Natural killer cell treated with Interleukin-12 subunit alpha and Interleukin-12 subunit beta and Interleukin-15 and Interleukin-18, amount 100 ng/mL, for 72 hours (primary cell): ENCODE measurements around the gene PDXP. TPM values are rescaled to one million over a fixed set of nuclear protein-coding genes. Genes with fewer than 3 reads are reported as not detected.
A peak's percentile ranks its signal among the peaks of the same experiment; 100 is the strongest.
"Not testable (repeated sequence)": the region's sequence is repeated elsewhere in the genome, so short reads cannot be mapped to it uniquely, and the experiment has no call there.

Source experiments
- ATAC-seq, 2 donors: fragments of 150-1000 bp; cut with Tn5 transposase in 1 of 2; sonication (Bioruptor Pico), chemical (Tn5 transposase) in 1 of 2; 2 replicates each; pipeline ENCODE4 v1.10.0; 2021
- DNase-seq: peaks from one replicate; pipeline ENCODE4 v3.0.0; 2022; ENCODE audit warnings: low spot score
- H3K27ac Mint-ChIP-seq, 2 donors: 1 replicate in 1 of 2; 2 replicates in 1 of 2; pipeline ENCODE4 v1.8.0; 2022; ENCODE audit warnings: mixed read lengths in 2 of 2, mild to moderate bottlenecking in 1 of 2, moderate library complexity in 1 of 2
- H3K27me3 Mint-ChIP-seq, 2 donors: 1 replicate in 1 of 2; 2 replicates in 1 of 2; pipeline ENCODE4 v1.8.0; 2022; ENCODE audit warnings: mixed read lengths in 2 of 2
- H3K36me3 Mint-ChIP-seq: one replicate; pipeline ENCODE4 v1.8.0; 2022; ENCODE audit warnings: mixed read lengths
- H3K4me1 Mint-ChIP-seq, 2 donors: 1 replicate in 1 of 2; 2 replicates in 1 of 2; pipeline ENCODE4 v1.8.0; 2022; ENCODE audit warnings: low read depth in 2 of 2, mixed read lengths in 2 of 2, mild to moderate bottlenecking in 1 of 2
- H3K4me3 Mint-ChIP-seq: one replicate; pipeline ENCODE4 v1.8.0; 2022; ENCODE audit warnings: mixed read lengths
- H3K9me3 Mint-ChIP-seq: 2 replicates; pipeline ENCODE4 v1.8.0; 2022; ENCODE audit warnings: mixed read lengths
- total RNA-seq, 2 donors: library from RNA; stranded (reverse); gene quantifications; one replicate each; pipeline ENCODE4 v1.2.3, GENCODE V29; 2022

The PDXP gene
- total RNA-seq, 2 donors from 2014 or later, result 43.9 to 58.4 TPM

GRCh38 chr22:37694131-37694530 lies 35.6 kb downstream of the PDXP start:
- H3K4me1 Mint-ChIP-seq, result peaks cover 11 to 15% of the 10 kb centered on the region in 2 donors
- not testable (repeated sequence) for DNase-seq, H3K4me3 Mint-ChIP-seq, H3K27ac Mint-ChIP-seq, H3K36me3 Mint-ChIP-seq, ATAC-seq, H3K9me3 Mint-ChIP-seq, H3K27me3 Mint-ChIP-seq

GRCh38 chr22:37696260-37696656 lies 37.7 kb downstream of the PDXP start:
- not testable (repeated sequence) for H3K36me3 Mint-ChIP-seq, H3K27me3 Mint-ChIP-seq, DNase-seq, H3K9me3 Mint-ChIP-seq, ATAC-seq
- Mint-ChIP-seq H3K4me1 (peaks cover 17 to 21% of the 10 kb centered on the region in 2 donors), H3K27ac (peak overlapping the region in 1 of 2 donors; percentile 86), H3K4me3 (peak overlapping the region; percentile 50)

DNA sequence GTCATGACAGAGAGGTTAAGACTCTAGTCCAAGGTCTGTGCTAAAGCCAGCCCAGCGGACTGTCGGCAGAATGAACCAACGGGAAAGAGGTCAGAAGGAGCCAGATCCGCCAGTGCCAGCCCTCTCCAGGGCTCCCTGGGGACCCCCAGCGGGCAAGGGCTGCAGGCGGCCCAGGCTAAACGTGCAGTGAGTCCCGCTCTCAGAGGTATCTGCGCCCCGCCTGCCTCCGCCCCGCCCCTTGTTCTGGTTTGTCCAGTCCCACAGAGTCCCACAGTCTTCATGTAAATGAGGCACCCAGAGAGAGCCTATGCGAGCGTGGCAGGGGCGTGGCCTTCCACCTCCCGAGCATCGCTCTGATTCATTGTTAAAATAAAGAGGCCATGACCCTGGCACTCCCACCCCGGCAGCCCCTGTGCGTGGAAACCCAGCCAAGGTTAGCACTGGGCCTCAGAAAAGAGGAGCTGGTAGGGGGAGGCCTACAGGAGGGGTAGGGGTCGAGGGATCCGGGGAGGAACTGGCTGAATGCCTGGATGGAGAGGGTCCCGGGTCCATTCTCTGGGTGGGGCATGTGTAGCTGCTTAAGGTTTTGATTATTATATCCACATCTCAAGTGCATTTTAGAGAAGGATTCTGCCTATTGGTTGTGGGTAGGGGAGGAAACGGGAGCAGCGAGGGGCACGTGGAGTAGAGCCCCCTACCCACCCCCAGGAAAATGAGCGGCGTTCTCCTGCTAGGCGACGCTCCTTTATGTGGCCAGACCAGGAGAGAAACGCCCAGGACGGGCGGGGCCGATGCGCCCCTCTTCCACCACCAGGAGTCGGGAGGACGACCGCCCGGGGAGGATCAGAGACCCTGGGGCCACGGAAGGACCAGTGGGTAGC lies 38.4 kb downstream of the PDXP start, which contains the start of gene TRIOBP:
TRIOBP (plus strand) TSS at position 392 of the 881 bp plus-strand sequence. CDS start 4,318 bp downstream, outside the sequence.
- Mint-ChIP-seq H3K4me3 (peak within 1 kb of the TSS; percentile 50), H3K27me3 (no peaks in the 10 kb centered on the region), H3K36me3 (no peaks in the 10 kb centered on the region), H3K9me3 (no peaks in the 10 kb centered on the region), H3K27ac (peak within 1 kb of the TSS in 1 of 2 donors; percentile 86), H3K4me1 (peaks cover 24 to 27% of the 10 kb centered on the region in 2 donors)
- ATAC-seq (peak; percentile 99), DNase-seq (peak; percentile 96)

DNA sequence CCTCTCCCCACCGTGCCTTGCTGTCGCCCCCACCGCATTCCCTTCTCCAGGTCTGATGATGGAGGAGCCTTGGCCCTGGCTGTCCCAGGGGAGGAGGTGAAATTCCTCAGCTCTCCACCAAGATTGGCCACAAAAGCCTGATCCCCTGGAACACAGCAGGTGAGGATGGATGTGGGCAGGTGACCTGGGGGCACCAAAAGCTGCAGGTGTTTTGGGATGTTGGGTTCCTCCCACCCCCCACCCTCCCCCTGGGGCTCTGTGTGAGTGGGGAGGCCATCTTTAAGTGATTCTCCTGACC lies 39.0 kb downstream of the PDXP start:
- Mint-ChIP-seq H3K4me3 (no peak overlapping the region), H3K27me3 (no peaks in the 10 kb centered on the region), H3K9me3 (no peaks in the 10 kb centered on the region), H3K4me1 (peaks cover 24 to 28% of the 10 kb centered on the region in 2 donors), H3K27ac (no peak overlapping the region), H3K36me3 (no peaks in the 10 kb centered on the region)
- DNase-seq (no peak), ATAC-seq (no peak)

GRCh38 chr22:37701141-37701786 lies 42.7 kb downstream of the PDXP start:
- Mint-ChIP-seq H3K27ac (peak overlapping the region; percentile 60 to 67), H3K4me1 (peaks cover 18 to 30% of the 10 kb centered on the region in 2 donors), H3K9me3 (no peaks in the 10 kb centered on the region), H3K4me3 (peak overlapping the region; percentile 65), H3K27me3 (no peaks in the 10 kb centered on the region), H3K36me3 (no peaks in the 10 kb centered on the region)
- ATAC-seq (peak; percentile 41 to 46), DNase-seq (peak; percentile 81)

- H3K4me1 Mint-ChIP-seq, result peaks cover 13 to 22% of the 10 kb centered on the region in 2 donors
- H3K36me3 Mint-ChIP-seq, result no peaks in the 10 kb centered on the region
- DNase-seq (no peak), ATAC-seq (no peak)
- H3K27me3 Mint-ChIP-seq, result no peaks in the 10 kb centered on the region
- H3K9me3 Mint-ChIP-seq, result no peaks in the 10 kb centered on the region
- no peak overlapping the region for H3K4me3 Mint-ChIP-seq
- no peak overlapping the region for H3K27ac Mint-ChIP-seq
Measured at GRCh38 chr22:37703906-37704305, 45.4 kb downstream of the PDXP start.

- Mint-ChIP-seq H3K4me3 (no peak overlapping the region), H3K36me3 (no peaks in the 10 kb centered on the region), H3K27ac (no peak overlapping the region), H3K27me3 (no peaks in the 10 kb centered on the region), H3K4me1 (peaks cover 13 to 22% of the 10 kb centered on the region in 2 donors), H3K9me3 (no peaks in the 10 kb centered on the region)
- DNase-seq (no peak), ATAC-seq (no peak)
Measured at GRCh38 chr22:37704645-37705044, 46.1 kb downstream of the PDXP start.

GRCh38 chr22:37705205-37705604 lies 46.7 kb downstream of the PDXP start:
- H3K4me3 Mint-ChIP-seq, result no peak overlapping the region
- H3K27me3 Mint-ChIP-seq, result no peaks in the 10 kb centered on the region
- ATAC-seq (no peak), DNase-seq (no peak)
- H3K9me3 Mint-ChIP-seq, result no peaks in the 10 kb centered on the region
- H3K27ac Mint-ChIP-seq, result no peak overlapping the region
- H3K36me3 Mint-ChIP-seq, result no peaks in the 10 kb centered on the region
- H3K4me1 Mint-ChIP-seq, result peaks cover 13 to 25% of the 10 kb centered on the region in 2 donors

GRCh38 chr22:37708580-37709444 lies 50.3 kb downstream of the PDXP start:
- H3K36me3 Mint-ChIP-seq, result no peaks in the 10 kb centered on the region
- no peaks in the 10 kb centered on the region for H3K27me3 Mint-ChIP-seq
- peaks cover 0 to 10% of the 10 kb centered on the region in 2 donors for H3K4me1 Mint-ChIP-seq
- H3K27ac Mint-ChIP-seq, result no peak overlapping the region
- H3K9me3 Mint-ChIP-seq, result no peaks in the 10 kb centered on the region
- no peak overlapping the region for H3K4me3 Mint-ChIP-seq
- DNase-seq, result no peak
- no peak for ATAC-seq

GRCh38 chr22:37709445-37709765 lies 50.9 kb downstream of the PDXP start:
- DNase-seq, result no peak
- Mint-ChIP-seq H3K4me3 (no peak overlapping the region), H3K27me3 (no peaks in the 10 kb centered on the region), H3K9me3 (no peaks in the 10 kb centered on the region), H3K27ac (no peak overlapping the region), H3K36me3 (no peaks in the 10 kb centered on the region), H3K4me1 (peaks cover 0 to 9% of the 10 kb centered on the region in 2 donors)
- ATAC-seq, result peak in 1 of 2 donors; percentile 10

- Mint-ChIP-seq H3K9me3 (no peaks in the 10 kb centered on the region), H3K4me3 (no peak overlapping the region), H3K36me3 (no peaks in the 10 kb centered on the region), H3K27me3 (no peaks in the 10 kb centered on the region), H3K27ac (no peak overlapping the region), H3K4me1 (peaks cover 0 to 7% of the 10 kb centered on the region in 2 donors)
- ATAC-seq, result no peak
- no peak for DNase-seq
Measured at GRCh38 chr22:37710675-37711074, 52.2 kb downstream of the PDXP start.

DNA sequence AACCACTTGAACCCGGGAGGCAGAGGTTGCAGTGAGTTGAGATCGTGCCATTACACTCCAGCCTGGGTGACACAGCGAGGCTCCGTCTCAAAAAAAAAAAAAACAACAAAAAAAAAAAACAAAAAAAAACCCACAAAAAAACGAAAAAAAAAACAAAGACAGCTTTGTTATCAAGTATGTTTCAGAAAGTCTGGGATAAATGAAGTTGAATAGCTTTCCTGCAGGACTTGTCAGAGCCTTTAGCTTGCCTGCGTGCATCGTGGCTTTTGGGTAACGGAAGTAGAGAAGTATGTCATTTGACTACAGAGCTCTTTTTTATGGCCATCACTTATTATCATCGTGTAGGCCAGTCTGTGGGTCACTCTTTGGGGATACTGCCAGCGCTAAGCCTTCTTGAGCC lies 53.0 kb downstream of the PDXP start:
- H3K4me3 Mint-ChIP-seq, result no peak overlapping the region

GRCh38 chr22:37713761-37714160 lies 55.2 kb downstream of the PDXP start:
- no peaks in the 10 kb centered on the region for H3K36me3 Mint-ChIP-seq
- H3K4me1 Mint-ChIP-seq, result peaks cover 0 to 3% of the 10 kb centered on the region in 2 donors
- no peaks in the 10 kb centered on the region for H3K9me3 Mint-ChIP-seq
- H3K27me3 Mint-ChIP-seq, result no peaks in the 10 kb centered on the region
- no peak overlapping the region for H3K4me3 Mint-ChIP-seq
- no peak overlapping the region for H3K27ac Mint-ChIP-seq
- DNase-seq, result no peak
- no peak for ATAC-seq

More for the DNA sequence above, 53.0 kb downstream of the PDXP start:
- Mint-ChIP-seq H3K27me3 (no peaks in the 10 kb centered on the region), H3K9me3 (no peaks in the 10 kb centered on the region), H3K4me1 (peaks cover 0 to 3% of the 10 kb centered on the region in 2 donors), H3K27ac (no peak overlapping the region), H3K36me3 (no peaks in the 10 kb centered on the region)
- ATAC-seq (no peak), DNase-seq (no peak)
